Measurements from ENCODE around the gene BPIFB3. TPM values are rescaled to one million over a fixed set of nuclear protein-coding genes. Genes with fewer than 3 reads are reported as not detected.
A peak's percentile ranks its signal among the peaks of the same experiment; 100 is the strongest.

BPIFB3 gene
- total and polyA plus RNA-seq, 2 of the 13 experiments (the other 11 are each of a cell fraction or from before 2014, with no cell fraction given), result 0.09 TPM; not detected in 1

DNA sequence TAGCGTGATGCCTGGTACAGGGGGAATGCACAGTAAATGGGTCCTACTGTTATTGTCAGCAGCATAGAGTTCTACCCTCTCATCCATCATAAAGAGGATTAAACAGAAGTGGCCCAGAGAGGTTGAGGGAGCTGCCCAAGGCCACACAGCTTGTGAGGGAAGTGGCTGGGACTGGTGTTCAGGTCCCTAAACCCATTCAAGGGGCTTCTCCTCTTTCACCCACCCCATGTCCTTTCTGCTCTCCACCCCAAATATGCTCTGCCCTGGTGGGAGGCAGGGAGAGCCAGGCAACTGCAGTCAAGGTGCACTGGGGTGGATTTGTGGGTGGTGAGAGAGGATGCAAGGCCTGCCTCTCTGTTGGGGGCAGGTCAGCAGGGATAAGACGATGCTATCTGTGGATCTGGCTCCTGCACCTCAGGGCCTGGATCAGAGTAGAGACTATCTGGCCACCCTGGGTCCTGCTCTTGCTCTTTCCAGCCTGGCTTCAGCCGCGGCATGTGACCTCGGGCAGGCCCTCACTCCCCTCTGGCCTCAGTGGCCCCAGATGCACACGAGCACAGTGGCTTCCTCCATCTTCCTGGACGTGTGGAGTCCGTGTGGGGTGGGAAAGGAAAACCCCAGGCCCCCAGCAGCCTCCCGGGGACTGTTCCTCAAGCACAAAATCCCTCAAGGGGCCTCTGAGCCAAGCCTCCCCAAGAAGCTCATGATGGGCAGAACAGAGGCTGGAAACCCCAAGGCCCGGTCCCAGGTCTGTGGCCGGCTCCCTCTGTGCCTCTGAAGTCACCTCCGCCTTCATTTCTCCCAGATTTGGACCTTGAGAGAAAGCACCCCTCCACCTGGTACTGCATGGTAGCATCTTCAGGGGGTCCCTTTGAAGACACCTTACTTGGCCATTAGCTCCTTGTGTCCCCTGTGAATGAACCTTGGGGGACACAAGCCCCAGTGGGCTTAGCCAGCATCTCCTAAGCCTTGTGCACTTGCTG is 25.6 kb upstream of the BPIFB3 start (continued):
- TF ChIP-seq ZNF775 (CRISPR knock-in tag; IDR thresholded peaks at IDR 0.05; ENCODE audit: borderline replicate concordance) (no peak), ZNF646 (CRISPR knock-in tag; IDR thresholded peaks at IDR 0.05) (no peak), AGO2 (optimal IDR thresholded peaks at IDR 0.05; ENCODE audit: low read depth, low read length) (peak; percentile 97), HNRNPH1 (optimal IDR thresholded peaks at IDR 0.05; ENCODE audit: low read depth, low read length) (peak; percentile 95), ZNF547 (CRISPR knock-in tag; IDR thresholded peaks at IDR 0.05) (no peak), THYN1 (CRISPR knock-in tag; IDR thresholded peaks at IDR 0.05; ENCODE audit: borderline replicate concordance, low read depth) (no peak), TBP (CRISPR knock-in tag; IDR thresholded peaks at IDR 0.05) (no peak), KMT2B (CRISPR knock-in tag; IDR thresholded peaks at IDR 0.05) (no peak), NFE2L1 (CRISPR knock-in tag; IDR thresholded peaks at IDR 0.05; ENCODE audit: borderline replicate concordance) (no peak), SETDB1 (CRISPR knock-in tag; IDR thresholded peaks at IDR 0.05; ENCODE audit: borderline replicate concordance) (no peak), FOSL1 (CRISPR knock-in tag; IDR thresholded peaks at IDR 0.05; ENCODE audit: borderline replicate concordance) (0 out of 2 replicates have a peak, but pooled peaks have one; percentile 33), ZNF33B (CRISPR knock-in tag; IDR thresholded peaks at IDR 0.05) (no peak), IKZF4 (CRISPR knock-in tag; IDR thresholded peaks at IDR 0.05; ENCODE audit: borderline replicate concordance, low read depth, not compliant biosample characterization) (no peak)
- TF ChIP-seq, protein P1, sequence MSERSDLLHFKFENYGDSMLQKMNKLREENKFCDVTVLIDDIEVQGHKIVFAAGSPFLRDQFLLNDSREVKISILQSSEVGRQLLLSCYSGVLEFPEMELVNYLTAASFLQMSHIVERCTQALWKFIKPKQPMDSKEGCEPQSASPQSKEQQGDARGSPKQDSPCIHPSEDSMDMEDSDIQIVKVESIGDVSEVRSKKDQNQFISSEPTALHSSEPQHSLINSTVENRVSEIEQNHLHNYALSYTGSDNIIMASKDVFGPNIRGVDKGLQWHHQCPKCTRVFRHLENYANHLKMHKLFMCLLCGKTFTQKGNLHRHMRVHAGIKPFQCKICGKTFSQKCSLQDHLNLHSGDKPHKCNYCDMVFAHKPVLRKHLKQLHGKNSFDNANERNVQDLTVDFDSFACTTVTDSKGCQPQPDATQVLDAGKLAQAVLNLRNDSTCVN (CRISPR knock-in tag; IDR thresholded peaks at IDR 0.05; ENCODE audit: borderline replicate concordance), result no peak
- TF ChIP-seq, protein P2, sequence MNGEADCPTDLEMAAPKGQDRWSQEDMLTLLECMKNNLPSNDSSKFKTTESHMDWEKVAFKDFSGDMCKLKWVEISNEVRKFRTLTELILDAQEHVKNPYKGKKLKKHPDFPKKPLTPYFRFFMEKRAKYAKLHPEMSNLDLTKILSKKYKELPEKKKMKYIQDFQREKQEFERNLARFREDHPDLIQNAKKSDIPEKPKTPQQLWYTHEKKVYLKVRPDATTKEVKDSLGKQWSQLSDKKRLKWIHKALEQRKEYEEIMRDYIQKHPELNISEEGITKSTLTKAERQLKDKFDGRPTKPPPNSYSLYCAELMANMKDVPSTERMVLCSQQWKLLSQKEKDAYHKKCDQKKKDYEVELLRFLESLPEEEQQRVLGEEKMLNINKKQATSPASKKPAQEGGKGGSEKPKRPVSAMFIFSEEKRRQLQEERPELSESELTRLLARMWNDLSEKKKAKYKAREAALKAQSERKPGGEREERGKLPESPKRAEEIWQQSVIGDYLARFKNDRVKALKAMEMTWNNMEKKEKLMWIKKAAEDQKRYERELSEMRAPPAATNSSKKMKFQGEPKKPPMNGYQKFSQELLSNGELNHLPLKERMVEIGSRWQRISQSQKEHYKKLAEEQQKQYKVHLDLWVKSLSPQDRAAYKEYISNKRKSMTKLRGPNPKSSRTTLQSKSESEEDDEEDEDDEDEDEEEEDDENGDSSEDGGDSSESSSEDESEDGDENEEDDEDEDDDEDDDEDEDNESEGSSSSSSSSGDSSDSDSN (CRISPR knock-in tag; IDR thresholded peaks at IDR 0.05), result 0 out of 2 replicates have a peak, but pooled peaks have one; percentile 33
